CD4-positive, alpha-beta T cell treated with Interleukin-4 for 1 hour (primary cell): ENCODE data around the gene FERMT3.
A peak's percentile ranks its signal among the peaks of the same experiment; 100 is the strongest.

Experiments
- DNase-seq, 2 donors: peaks; one replicate each; pipeline ENCODE4 v3.0.0-alpha.2; 2020 to 2022

Gene FERMT3

GRCh38 chr11:64267207-64267945, 60.9 kb downstream of the FERMT3 start:
- no peak for DNase-seq

- no peak for DNase-seq
Measured at GRCh38 chr11:64268025-64268892, 61.7 kb downstream of the FERMT3 start.

GRCh38 chr11:64268893-64269539, 62.5 kb downstream of the FERMT3 start:
- DNase-seq: peak; percentile 41 to 53

GRCh38 chr11:64269540-64270220, 63.2 kb downstream of the FERMT3 start:
- DNase-seq: peak; percentile 98
